Neuron (in vitro differentiated cells): Measurements from ENCODE around the gene DOCK3.
"Not testable (repeated sequence)": the region's sequence is repeated elsewhere in the genome, so short reads cannot be mapped to it uniquely, and the experiment has no call there.

ENCODE experiments used
- H2AFZ ChIP-seq: one replicate; pipeline ENCODE4 v1.6.1; 2013; ENCODE audit warnings: low read depth, mild to moderate bottlenecking, inconsistent platforms, low read length, moderate library complexity
- H3K27me3 ChIP-seq: one replicate; pipeline ENCODE4 v1.6.1; 2013; ENCODE audit warnings: low read length; ENCODE audit not compliant: insufficient read depth
- H3K36me3 ChIP-seq: one replicate; pipeline ENCODE4 v1.6.1; 2013; ENCODE audit warnings: low read length; ENCODE audit not compliant: insufficient read depth
- H3K4me1 ChIP-seq: one replicate; pipeline ENCODE4 v1.6.1; 2013; ENCODE audit warnings: low read length; ENCODE audit not compliant: insufficient read depth
- H3K4me3 ChIP-seq: 2 replicates; pipeline ENCODE4 v1.5.1; 2013; ENCODE audit warnings: mild to moderate bottlenecking, low read length, moderate library complexity
- H3K9me3 ChIP-seq: one replicate; pipeline ENCODE4 v1.6.1; 2013; ENCODE audit warnings: low read length

Gene DOCK3

DNA sequence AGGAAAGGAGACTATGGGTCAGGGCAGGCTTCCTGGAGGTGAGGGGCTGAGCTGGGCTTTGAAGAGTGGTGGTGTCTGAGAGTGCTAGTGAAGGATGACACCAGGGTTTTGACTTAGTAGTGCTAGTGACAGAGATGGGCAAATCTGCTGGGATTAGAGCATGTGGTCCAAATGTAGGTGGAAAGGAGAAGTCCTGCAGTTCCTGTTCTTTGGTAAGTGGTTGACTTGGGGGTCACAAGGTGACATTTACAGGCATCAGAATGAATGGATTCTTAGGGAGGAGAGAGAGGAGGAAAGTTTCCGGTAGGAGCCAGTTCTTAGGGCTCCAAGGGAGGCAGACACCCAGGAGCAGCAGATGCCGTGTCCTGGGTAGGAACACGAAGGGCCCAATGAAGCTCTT lies 796 bp upstream of the DOCK3 start:
- Histone ChIP-seq H3K27me3 (peaks cover 54% of the 10 kb centered on the region), H3K4me3 (no peak overlapping the region), H3K36me3 (no peaks in the 10 kb centered on the region), H3K4me1 (peaks cover 3% of the 10 kb centered on the region), H3K9me3 (no peaks in the 10 kb centered on the region), H2AFZ (no peak overlapping the region)

DNA sequence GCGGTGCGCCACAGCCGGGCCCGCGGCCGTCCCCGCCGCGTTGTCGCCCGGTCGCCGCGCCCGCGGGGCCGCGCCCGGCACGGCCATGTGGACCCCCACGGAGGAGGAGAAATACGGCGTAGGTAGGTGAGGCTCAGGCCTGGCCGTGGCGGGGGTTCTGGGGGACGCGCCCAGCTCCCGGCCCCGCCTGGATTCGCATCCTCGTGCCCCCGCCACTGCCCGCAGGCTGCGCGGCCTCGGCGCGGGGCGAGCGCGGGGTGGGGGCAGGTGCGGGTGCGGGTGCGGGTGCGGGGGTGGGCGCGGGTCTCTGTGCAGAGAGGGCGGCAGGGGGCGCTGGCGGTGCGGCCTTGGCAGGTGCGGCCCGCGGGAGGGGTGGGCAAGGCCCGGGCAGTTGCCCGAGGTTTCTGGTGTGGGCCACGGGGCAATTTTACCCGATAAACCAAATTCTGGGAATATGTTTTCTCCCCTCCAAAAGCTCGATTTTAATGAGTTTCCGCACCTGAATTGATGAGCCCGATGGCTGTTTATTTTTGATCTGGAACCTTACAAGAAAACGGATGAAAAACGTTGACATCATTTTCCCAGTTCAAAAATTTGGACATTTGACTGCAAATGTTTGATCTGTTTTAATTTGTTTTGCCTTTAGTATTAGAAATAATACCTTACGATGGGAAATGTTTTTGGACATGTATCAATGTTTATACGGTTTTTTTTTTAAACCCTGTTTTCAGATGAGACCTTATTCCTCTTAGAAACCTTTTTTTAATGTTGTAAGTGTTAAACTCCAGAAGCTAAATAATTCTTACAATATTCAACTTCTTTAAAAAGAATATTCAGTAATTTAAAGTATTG lies 678 bp downstream of the DOCK3 start:
- H3K4me1 ChIP-seq: peaks cover 3% of the 10 kb centered on the region
- peak overlapping the region; percentile 55 for H3K4me3 ChIP-seq
- no peaks in the 10 kb centered on the region for H3K36me3 ChIP-seq
- peak overlapping the region; percentile 73 for H2AFZ ChIP-seq
- H3K9me3 ChIP-seq: no peaks in the 10 kb centered on the region
- peaks cover 58% of the 10 kb centered on the region for H3K27me3 ChIP-seq

DNA sequence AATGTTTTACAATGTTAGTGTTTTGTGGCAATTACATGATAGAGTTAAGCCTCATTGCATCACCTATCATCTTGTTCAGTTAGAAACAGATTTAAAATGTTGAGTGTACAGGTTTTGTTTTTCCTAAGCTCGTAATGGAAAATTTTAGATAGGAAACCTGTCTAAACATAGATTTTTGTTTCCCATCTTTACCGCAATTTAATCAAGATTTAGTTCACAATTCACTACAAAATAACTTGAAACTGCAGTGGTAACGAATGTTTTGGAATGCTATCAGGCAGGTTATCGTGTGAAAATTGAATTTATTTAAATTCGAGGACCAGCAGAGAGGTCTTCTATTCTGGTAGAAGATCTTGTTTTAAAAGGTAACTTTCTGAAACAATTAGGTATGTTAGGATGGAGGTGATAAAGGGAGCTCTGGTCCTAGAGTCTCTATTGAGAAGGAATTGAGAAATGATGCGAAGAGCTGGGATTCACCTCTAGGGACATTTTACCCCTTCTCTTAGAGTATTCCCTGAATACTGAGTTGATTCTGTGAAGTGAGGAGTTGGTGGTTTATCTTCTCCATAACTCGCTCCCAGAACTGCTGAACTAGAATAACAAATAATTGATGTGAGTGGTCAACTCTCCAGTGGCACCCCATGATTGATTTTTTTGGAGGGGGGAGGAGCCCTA lies 1.4 kb downstream of the DOCK3 start:
- H3K4me3 ChIP-seq: peak overlapping the region; percentile 55
- H3K4me1 ChIP-seq: peaks cover 3% of the 10 kb centered on the region
- peaks cover 55% of the 10 kb centered on the region for H3K27me3 ChIP-seq

DNA sequence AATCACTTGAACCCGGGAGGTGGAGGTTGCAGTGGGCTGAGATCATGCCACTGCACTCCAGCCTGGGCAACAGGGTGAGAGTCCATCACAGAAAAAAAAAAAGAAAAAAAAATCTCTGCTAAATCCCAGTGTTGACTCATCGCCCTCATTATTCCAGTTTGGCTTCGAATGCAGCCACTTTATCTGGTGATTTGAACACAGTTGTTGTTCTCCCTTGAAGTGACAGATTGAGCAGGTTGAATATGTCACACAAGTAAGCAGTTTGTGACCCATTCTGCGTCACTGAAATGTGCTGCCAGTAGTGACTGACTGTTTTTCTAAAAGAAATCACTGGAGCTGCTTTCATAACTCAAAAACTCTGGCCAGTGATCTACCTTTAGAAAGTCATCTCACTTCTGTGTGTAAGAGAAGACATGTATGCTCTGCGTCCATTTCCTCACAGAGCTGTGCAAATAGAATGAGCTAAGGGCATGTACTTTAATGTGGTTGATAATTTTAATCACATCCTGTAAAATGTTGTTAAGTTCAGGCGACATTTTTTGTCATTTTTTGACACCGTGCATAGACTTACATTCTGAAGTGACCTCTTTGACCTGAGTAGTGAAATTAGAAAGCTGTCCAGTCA lies 12.5 kb downstream of the DOCK3 start:
- H3K4me3 ChIP-seq: no peak overlapping the region
- H3K9me3 ChIP-seq: no peaks in the 10 kb centered on the region
- H2AFZ ChIP-seq: no peak overlapping the region
- H3K36me3 ChIP-seq: no peaks in the 10 kb centered on the region
- no peaks in the 10 kb centered on the region for H3K4me1 ChIP-seq
- no peaks in the 10 kb centered on the region for H3K27me3 ChIP-seq

More for the DNA sequence above, 1.4 kb downstream of the DOCK3 start:
- Histone ChIP-seq H3K9me3 (no peaks in the 10 kb centered on the region), H3K36me3 (no peaks in the 10 kb centered on the region), H2AFZ (no peak overlapping the region)

DNA sequence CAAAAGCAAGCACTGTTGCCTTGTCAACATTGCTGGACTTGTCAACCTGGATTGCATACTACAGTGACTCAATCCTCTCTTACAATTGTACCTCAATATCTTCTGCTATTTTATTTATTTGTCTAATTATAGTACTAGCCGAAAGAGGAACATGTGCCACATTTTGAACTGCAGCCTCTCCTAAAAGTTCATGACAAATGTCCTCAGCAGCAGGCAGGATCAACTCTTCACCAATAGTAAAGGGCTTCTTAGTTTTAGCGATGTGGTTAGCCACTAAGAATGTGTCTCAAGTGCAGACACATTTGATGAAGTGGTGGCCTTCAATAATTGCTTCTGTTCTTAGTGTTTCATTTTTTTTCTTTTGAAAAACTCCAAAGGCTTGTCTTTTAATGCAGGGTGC lies 13.2 kb downstream of the DOCK3 start:
- Histone ChIP-seq H2AFZ (no peak overlapping the region), H3K27me3 (no peaks in the 10 kb centered on the region), H3K4me3 (no peak overlapping the region), H3K4me1 (no peaks in the 10 kb centered on the region), H3K9me3 (no peaks in the 10 kb centered on the region), H3K36me3 (no peaks in the 10 kb centered on the region)

DNA sequence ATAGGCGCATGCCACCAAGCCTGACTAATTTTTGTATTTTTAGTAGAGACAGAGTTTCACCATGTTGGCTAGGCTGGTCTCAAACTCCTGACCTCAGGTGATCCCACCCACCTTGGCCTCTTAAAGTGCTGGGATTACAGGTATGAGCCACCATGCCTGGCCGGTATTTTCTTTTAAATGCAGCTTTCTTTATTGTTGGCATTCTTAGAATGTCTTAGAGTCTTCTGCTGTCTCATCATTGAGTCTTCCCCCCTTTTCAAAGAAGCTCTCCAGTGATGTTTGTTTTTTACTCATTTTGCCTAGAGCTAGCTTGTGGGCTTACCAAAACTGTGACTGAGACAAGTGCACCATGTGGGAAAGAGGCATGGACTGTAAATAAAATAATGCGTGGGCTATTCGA lies 13.9 kb downstream of the DOCK3 start:
- not testable (repeated sequence) for H3K9me3 ChIP-seq, H3K4me3 ChIP-seq, H2AFZ ChIP-seq, H3K36me3 ChIP-seq, H3K4me1 ChIP-seq, H3K27me3 ChIP-seq

DNA sequence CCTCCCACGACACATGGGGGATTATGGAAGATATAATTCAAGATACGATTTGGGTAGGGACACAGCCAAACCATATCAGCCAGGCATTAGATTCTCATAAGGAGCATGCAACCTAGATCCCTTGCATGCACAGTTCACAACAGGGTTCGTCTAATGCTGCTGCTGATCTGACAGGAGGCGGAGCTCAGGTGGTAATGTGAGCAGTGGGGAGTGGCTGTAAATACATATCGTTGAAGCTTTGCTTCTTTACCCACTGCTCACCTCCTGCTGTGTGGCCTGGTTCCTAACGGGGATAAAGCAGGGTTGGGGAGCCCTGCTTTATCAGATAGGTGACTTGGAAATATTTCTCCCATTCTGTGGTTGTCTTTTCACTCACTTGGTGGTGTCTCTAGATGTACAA lies 14.8 kb downstream of the DOCK3 start:
- H3K9me3 ChIP-seq: no peaks in the 10 kb centered on the region
- H3K4me3 ChIP-seq: no peak overlapping the region
- no peaks in the 10 kb centered on the region for H3K36me3 ChIP-seq
- H2AFZ ChIP-seq: no peak overlapping the region
- H3K27me3 ChIP-seq: no peaks in the 10 kb centered on the region
- H3K4me1 ChIP-seq: no peaks in the 10 kb centered on the region

DNA sequence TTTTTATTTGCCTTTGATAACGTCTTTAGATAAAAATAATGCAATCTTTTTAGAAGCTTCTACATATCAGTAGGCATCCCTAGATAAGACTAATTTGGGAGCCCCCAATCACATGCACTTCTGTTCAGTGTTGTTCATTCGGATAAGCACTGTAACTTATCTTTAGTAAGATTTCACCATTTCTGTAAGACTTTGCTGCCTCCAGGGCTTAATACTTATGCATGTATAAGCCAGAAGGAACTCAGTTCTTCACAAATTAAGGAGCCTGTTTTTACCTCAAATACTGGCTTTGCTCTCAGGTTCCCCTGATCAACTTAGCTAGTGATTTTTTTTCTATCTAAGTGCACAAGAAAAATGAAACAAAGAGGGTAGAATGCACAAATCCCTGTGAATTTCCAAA lies 20.3 kb downstream of the DOCK3 start:
- H2AFZ ChIP-seq: no peak overlapping the region
- no peaks in the 10 kb centered on the region for H3K27me3 ChIP-seq
- H3K4me1 ChIP-seq: no peaks in the 10 kb centered on the region
- no peaks in the 10 kb centered on the region for H3K9me3 ChIP-seq
- H3K36me3 ChIP-seq: no peaks in the 10 kb centered on the region
- H3K4me3 ChIP-seq: no peak overlapping the region

DNA sequence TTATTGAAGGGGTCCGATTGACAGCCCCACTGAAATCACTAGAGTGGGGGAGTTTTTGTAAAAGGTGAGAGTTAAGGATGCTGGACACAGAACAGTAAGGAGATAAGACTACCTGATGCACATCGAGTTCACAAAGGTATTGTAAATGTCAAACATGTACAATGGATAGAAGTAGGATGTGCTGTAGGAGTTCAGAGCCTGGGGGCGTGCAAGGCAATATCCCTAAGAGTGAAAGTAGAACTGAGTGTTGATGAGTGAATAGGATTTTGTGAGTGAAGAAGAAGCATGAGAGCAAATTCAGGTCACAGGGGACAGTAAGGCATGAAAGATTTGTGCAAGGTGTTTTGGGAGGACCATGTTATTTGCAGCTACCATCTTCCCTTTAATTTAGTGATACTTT lies 21.5 kb downstream of the DOCK3 start:
- H3K4me3 ChIP-seq: no peak overlapping the region
- no peak overlapping the region for H2AFZ ChIP-seq
- H3K27me3 ChIP-seq: no peaks in the 10 kb centered on the region
- H3K4me1 ChIP-seq: no peaks in the 10 kb centered on the region
- H3K9me3 ChIP-seq: no peaks in the 10 kb centered on the region
- H3K36me3 ChIP-seq: no peaks in the 10 kb centered on the region

DNA sequence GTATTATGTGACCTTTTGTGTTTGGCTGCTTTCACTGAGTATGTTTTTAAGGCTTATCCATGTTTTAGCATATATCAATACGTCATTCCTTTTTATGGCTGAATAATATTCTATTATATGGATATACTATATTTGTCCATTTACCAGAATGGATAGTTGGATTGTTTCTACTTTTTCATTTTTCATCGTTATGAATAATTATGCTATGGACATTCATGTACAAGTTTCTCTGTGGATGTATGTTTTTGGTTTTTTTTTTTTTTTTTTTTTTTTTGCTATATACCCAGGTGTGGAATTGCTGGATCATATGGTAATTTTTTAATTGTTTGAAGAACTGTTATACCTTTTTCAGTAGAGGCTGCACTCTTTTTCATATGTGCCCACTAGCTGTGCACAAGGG lies 23.5 kb downstream of the DOCK3 start:
- no peaks in the 10 kb centered on the region for H3K9me3 ChIP-seq
- H2AFZ ChIP-seq: no peak overlapping the region
- no peak overlapping the region for H3K4me3 ChIP-seq
- H3K27me3 ChIP-seq: no peaks in the 10 kb centered on the region
- H3K4me1 ChIP-seq: no peaks in the 10 kb centered on the region
- H3K36me3 ChIP-seq: no peaks in the 10 kb centered on the region

DNA sequence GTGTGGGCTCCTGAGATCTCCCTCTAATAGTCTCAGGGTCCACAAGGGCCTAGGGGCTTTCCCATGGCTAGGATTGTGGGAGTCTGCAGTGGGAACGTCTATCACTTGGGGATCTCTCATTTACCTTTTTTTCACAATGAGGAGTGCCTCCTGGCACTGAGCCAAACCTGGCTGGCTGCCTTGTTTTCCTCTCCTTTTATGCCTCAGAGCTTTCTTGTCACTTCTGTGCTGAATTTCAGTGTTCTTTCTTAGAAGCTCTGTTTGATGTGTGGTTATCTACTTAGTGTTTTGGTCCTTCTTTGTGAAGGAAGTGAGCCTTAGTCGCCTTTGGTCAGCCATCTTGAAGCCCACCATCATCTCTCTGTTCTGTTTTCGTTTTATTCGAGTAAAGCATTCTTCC lies 33.9 kb downstream of the DOCK3 start:
- Histone ChIP-seq H3K4me1 (no peaks in the 10 kb centered on the region), H3K9me3 (no peaks in the 10 kb centered on the region), H3K27me3 (no peaks in the 10 kb centered on the region), H2AFZ (no peak overlapping the region), H3K4me3 (no peak overlapping the region), H3K36me3 (no peaks in the 10 kb centered on the region)

DNA sequence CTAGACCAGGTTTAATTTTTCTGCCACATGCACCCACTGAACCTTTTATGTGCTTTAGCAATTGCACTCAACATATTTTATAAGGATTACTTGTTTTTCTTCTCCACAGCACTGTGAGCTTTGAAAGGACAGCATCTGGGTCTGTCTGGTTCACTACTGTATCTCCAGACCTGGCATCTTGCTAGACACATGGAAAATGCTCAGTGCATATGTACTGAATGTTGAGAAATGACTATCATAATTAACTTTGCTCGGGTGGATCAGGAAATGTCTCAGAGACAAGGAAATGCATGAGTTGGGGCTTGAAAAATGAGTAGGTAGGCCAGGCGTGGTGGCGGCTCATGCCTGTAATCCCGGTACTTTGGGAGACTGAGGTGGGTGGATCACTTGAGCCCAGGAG lies 40.2 kb downstream of the DOCK3 start:
- no peaks in the 10 kb centered on the region for H3K36me3 ChIP-seq

DNA sequence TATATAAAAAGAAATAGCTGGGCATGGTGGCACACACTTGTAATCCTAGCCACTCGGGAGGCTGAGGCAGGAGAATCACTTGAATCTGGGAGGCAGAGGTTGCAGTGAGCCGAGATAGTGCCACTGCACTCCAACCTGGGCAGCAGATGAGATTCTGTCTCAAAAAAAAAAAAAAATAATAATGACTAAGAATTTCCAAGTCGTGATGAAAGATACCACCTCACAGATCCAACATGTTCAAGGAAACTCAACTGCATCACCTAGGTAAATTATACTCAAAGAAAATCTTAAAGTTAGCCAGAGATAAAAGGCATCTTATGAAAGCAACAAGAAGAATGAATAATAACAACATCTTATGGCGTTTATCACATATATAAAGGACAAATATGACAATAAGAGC lies 50.1 kb downstream of the DOCK3 start:
- Histone ChIP-seq H3K9me3 (no peaks in the 10 kb centered on the region), H3K36me3 (no peaks in the 10 kb centered on the region), H3K4me3 (no peak overlapping the region), H2AFZ (no peak overlapping the region), H3K4me1 (no peaks in the 10 kb centered on the region), H3K27me3 (no peaks in the 10 kb centered on the region)

More for the DNA sequence above, 40.2 kb downstream of the DOCK3 start:
- Histone ChIP-seq H3K9me3 (no peaks in the 10 kb centered on the region), H3K4me3 (no peak overlapping the region), H3K27me3 (no peaks in the 10 kb centered on the region), H3K4me1 (no peaks in the 10 kb centered on the region), H2AFZ (no peak overlapping the region)
